CD4-positive, alpha-beta T cell treated with Interleukin-6 at 100 ng/mL for 8 hours (primary cell): ENCODE results near the gene PHACTR4.
"Not testable (repeated sequence)": the region's sequence is repeated elsewhere in the genome, so short reads cannot be mapped to it uniquely, and the experiment has no call there.

Experiments
- DNase-seq: peaks from one replicate; pipeline ENCODE4 v3.0.0-alpha.2; 2020; ENCODE audit warnings: mixed read lengths, low spot score

PHACTR4 gene

DNA sequence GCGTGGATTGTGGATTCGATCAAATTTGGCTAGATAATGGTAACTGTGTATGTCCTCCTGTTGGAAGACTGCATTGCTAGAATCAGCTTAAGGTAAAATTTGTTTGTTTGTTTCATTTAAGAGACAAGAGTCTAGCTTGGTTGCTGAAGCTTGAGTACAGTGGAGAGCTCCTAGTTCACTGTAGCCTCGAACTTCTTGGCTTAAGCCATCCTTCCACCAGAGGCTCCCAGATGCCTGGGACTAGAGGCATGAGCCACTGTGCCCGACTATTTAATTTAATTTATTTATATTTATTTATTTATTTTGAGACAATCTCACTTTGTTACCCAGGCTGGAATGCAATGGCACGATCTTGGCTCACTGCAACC, 1.5 kb downstream of the PHACTR4 start:
- DNase-seq: no peak

- not testable (repeated sequence) for DNase-seq
Measured at GRCh38 chr1:28373450-28373849, 3.9 kb downstream of the PHACTR4 start.

DNA sequence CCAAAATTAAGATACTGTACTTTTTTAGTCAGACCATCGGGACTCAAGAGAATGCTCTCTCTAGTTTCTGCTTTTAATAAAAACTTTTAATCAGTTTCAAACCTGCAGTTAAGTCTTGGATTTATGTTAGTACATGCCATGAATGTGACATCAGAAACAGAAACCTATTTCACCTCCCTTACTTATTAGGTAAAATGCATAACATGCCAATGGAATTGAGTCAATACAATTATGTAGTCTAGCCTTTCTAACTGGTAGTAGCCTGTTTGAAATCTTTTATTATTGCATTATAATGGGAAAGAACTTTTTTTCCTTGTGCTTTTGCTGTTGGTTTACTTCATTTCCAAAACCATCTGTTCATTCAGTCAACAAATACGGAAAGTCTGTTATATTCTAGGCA, 4.8 kb downstream of the PHACTR4 start:
- DNase-seq: no peak

GRCh38 chr1:28375598-28375997, 6.1 kb downstream of the PHACTR4 start:
- DNase-seq: not testable (repeated sequence)

DNA sequence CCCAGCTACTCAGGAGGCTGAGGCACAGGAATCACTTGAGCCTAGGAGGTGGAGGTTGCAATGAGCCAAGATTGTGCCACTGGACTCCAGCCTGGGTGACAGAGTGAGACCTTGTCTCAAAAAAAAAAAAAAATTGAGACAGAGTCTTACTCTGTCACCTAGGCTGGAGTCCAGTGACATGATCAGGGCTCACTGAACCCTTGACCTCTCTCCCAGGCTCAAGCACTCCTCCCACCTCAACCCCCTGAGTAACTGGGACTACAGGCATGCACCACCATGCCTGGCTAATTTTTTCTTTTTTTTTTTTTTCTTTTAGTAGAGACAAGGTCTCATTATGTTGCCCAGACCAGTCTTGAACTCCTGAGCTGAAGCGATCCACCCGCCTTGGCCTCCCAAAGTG, 6.7 kb downstream of the PHACTR4 start:
- DNase-seq: not testable (repeated sequence)

DNA sequence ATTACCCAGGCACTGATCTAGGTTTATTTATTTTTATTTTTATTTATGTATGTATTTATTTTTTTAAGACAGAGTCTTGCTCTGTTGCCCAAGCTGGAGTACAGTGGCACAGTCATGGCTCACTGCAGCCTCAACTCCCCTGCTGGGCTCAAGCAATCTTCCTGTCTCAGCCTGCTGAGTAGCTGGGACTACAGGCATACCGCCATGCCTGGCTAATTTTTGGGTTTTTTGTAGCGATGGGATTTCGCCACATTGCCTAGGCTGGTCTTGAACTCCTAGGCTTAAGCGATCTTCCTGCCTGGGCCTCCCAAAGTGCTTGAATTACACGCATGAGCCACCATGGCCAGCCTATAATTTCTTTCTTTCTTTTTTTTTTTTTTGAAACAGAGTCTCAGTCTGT, 9.4 kb downstream of the PHACTR4 start:
- DNase-seq: no peak

DNA sequence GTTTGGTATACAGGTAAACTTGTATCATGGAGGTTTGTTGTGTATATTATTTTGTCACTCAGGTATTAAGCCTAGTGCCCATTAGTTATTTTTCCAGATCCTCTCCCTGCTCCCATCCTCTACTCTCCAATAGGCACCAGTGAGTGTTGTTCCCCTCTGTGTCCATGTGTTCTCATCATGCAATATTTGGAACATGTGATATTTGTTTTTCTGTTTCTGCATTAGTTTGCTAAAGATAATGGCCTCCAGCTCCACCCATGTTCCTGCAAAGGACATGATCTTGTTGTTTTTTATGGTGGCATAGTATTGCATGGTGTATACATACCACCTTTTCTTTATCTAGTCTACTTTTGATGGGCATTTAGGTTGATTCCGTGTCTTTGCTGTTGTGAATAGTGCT, 10.9 kb downstream of the PHACTR4 start:
- no peak for DNase-seq

- DNase-seq: not testable (repeated sequence)
Measured at GRCh38 chr1:28383785-28384184, 14.2 kb downstream of the PHACTR4 start.

DNA sequence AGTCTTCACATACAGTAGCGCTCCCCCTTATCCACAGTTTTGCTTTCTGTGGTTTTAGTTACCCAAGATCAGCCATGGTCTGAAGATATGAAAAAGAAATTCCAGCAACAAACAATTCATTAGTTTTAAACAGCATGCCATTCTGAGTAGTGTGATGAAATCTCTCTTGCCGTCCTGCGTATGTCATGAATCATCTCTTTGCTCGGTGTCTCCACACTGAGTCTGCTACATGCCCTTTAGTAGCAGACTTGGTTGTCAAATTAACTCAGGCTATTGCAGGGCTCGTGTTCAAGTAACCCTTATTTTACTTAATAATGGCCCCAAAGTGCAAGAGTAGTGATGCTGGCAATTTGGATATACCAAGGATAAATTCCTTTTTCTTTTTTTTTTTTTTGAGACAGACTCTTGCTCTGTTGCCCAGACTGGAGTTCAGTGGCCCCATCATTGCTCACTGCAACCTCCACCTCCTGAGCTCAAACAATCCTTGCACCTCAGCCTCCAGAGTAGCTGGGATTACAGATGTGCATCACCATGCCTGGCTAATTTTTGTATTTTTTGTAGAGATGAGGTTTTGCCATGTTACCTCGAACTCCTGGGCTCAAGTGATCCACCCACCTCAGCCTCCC, 22.6 kb downstream of the PHACTR4 start:
- no peak for DNase-seq

- DNase-seq: no peak
Measured at GRCh38 chr1:28394136-28394535, 24.6 kb downstream of the PHACTR4 start.

GRCh38 chr1:28395181-28395580, 25.6 kb downstream of the PHACTR4 start:
- DNase-seq: no peak

GRCh38 chr1:28401760-28402159, 32.2 kb downstream of the PHACTR4 start:
- no peak for DNase-seq

- DNase-seq: no peak
Measured at GRCh38 chr1:28409090-28409489, 39.5 kb downstream of the PHACTR4 start.

DNA sequence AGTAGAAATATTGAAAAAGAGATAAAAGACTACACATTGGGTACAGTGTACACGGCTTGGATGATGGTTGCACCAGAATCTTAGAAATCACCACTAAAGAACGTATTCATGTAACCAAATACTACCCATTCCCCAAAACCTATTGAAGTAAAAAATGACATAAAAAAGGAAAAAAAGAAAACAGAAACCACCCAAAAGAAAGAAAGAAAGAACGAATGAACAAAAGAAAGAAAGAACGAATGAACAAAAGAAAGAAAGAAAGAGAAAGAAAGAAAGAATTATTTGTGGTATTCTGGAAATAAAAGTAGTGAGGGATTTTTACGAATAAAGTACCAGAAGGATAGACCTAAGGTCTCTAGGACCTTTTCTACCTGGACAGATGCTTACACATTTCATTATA, 42.1 kb downstream of the PHACTR4 start:
- no peak for DNase-seq

DNA sequence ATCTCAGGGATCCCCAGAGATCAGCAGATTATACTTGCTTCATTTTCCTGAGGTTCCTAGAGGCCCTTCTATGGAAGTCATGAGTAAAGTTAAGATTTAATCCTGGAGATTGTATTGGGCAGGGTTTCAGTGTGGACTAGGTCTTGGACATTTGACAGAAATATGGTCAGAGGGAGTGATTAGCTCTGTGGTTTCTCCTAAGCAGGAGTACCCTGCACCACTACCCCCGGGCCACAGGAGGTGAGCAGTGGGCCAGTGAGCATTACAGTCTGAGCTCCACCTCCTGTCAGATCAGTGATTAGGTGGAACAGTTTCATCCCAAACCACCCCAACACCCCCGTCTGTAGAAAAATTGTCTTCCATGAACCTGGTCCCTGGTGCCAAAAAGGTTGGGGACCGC, 43.2 kb downstream of the PHACTR4 start:
- no peak for DNase-seq

DNA sequence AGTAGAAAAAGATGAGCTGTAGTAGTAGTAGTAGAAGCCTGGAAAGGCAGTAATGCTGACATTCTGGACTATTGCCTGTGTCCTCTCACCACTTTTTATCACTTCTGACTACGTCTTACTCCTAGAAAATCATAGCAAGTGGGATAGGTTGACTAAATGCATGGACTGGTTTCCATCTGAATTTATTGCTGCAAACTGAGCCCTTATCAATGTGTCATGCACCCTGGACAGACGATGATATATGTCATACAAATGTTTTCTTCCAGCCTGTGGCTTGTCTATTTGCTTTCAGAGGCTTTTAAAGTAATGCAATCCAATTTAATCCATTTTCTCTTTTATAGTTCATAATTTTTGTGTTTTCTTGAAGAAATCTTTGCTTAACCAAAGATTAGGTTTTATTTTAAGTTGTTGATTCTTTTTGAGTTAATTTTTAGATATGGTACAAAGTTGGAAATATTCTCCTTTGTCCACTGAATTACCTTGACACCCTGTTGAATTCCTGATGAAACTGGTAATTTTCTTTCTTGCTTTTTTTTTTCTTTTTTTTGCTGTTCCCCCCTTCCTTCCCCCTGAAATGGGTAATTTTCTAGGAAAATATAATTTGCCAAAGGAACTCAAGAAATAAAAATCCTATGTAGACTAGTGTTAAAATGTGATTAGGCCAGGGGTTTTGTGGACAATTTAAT, 47.1 kb downstream of the PHACTR4 start:
- no peak for DNase-seq

GRCh38 chr1:28417441-28417922, 47.9 kb downstream of the PHACTR4 start:
- no peak for DNase-seq

DNA sequence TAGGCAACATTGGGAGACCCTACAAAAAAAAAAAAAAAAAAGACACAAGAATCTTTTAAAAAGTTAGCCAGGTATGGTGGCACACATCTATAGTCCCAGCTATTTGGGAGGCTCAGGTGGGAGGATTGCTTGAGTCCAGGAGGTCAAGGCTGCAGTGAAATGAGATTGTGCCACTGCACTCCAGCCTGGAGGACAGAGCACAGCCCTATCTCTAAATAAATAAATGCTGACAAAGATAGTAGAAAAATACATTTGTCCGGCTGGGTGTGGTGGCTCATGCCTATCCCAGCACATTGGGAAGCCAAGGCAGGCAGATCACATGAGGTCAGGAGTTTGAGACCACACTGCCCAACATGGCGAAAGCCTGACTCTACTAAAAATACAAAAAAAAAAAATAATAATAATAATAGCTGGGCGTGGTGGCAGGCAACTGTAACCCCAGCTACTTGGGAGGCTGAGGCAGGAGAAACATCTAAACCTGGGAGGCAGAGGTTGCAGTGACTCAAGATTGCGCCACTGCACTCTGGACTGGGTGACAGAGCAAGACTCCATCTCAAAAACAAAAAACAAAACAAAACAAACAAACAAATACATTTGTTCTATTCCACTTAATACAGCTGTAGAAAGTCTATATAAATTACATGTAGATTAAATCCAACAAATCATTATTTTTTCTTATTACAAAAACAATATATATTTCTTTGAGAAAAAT, 48.5 kb downstream of the PHACTR4 start:
- no peak for DNase-seq

GRCh38 chr1:28421744-28422143, 52.2 kb downstream of the PHACTR4 start:
- no peak for DNase-seq

DNA sequence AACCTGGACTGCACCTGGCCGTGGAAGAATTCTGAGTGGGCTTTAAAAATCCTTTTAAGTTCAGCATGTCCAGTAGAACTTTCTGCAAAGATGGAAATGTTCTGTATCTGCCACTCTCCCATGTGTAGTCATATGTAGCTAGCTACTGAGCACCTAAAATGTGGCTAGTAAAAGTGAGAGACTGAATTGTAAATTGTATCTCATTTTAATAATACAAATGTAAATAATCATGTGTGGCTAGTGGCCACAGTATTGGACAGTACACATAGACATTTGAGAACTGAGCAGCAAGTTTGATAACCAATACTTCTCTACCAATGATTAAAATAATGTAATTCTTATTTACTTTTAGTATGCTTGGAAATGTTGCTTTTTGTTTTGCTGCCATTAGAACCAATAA, 57.3 kb downstream of the PHACTR4 start:
- no peak for DNase-seq

DNA sequence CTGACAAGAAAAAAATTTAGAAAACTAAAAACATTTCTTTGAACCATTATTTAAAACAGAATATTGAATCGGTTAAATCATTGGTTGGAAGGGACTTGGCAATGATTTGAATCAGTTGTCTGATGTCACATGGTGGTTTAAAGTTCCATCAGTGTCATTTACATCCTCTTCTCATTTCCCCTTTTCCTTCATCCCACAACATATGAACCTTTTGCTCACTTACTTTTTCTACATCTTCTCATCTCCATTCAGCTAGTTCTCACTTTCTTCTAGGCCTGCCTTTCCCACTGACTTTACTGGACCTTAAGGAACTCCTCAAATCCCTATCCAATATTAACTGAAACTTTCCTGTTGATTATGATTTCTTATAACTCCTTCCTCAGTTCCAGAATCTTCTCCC, 58.5 kb downstream of the PHACTR4 start:
- DNase-seq: no peak

DNA sequence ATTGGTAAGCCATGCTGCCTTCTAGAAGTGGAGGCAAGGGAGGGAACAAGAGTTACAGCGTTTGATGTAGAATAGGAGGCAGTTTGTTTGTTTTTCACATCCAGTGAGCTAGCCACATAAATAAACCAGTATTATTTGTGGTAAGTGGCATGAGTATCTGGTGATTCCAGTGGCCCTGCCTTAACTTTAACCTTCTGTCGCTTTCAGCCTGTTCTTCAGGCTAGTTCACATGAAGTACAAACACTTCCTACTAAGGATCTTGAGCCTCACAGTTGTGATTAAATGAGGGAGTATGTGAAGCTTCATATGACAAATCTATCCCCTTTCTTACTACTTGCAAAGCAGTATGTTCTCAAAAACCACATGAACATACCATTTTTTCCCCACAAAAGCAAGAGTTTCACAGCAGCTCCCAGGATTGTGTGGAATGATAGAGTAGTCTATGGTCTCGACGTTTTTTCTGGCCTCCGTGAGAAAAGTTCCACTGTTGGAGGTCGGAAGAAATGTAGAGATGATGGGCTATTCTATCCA, 59.5 kb downstream of the PHACTR4 start:
- DNase-seq: no peak

GRCh38 chr1:28436211-28436769, 66.8 kb downstream of the PHACTR4 start:
- DNase-seq: no peak
